ENCODE measurements around the gene NACA2.
"Not testable (repeated sequence)": the region's sequence is repeated elsewhere in the genome, so short reads cannot be mapped to it uniquely, and the experiment has no call there.

NACA2 gene

GRCh38 chr17:61598014-61598413, 7.0 kb upstream of the NACA2 start:
- no peak for DNase-seq

DNA sequence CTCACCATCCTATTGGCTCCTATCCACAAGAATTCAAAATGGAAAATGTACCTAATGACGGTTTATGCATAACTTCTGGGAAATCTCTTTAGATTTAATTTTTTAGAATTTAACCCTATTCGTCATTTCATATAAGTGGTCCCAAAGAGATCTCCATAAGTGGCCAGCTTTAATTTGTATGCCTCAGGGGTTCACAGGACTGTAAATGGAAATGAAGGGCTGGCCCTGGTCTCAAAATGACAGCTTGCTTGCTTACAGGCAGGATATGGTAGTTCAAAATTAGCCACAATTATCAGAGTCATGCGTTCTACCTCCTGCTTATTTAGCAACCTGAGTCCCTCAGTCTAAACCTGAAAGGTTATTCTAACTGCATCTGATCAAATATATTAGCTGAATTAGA, 6.6 kb upstream of the NACA2 start:
- DNase-seq, result no peak

GRCh38 chr17:61595418-61596186, 4.6 kb upstream of the NACA2 start:
- DNase-seq, result no peak

DNA sequence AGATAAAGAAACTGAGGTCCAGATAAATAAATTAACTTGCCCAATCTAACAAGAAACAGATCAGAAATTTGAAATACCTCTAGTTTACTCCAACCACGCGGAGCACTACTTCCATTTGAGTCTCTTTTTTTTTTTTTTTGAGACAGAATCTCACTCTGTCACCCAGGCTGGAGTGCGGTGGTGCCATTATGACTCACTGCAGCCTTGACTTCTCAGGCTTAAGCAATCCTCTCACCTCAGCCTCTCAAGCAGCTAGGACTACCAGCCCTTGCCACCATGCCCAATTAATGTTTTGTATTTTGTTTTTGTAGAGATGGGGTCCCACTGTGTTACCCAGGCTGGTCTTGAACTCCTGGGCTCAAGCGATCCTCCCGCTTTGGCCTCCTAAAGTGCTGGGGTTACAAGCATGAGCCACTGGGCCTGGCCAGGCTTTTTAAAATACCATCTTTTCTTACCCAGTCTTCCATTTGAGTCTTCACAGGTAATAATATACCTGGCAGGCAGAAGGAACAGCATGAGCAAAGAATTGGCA, 3.3 kb upstream of the NACA2 start:
- no peak for DNase-seq

DNA sequence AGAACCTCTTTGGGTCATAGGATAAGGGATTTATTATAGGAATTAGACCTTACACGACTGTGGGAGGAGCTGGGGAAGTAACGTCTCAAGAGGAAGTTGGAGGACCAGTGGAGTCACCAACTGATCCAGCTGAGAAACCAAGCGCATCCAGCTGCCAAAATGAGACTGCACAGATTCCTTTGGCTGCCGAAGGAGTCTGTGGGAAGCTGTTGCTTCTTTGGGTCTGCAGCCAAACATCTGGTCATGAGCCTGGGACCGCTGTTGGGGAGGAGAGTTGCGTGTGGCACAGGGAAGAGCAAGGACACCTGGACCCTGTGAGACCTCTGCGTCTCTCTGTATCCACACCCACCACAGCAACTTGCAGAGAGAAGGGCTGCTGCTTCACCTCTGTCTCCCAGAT, 2.4 kb upstream of the NACA2 start:
- no peak for DNase-seq

- no peak for DNase-seq
These were observed 911 bp upstream of the NACA2 start for GRCh38 chr17:61591930-61592329.

- DNase-seq, result no peak
These were observed 1.0 kb downstream of the NACA2 start for GRCh38 chr17:61589990-61590389.

DNA sequence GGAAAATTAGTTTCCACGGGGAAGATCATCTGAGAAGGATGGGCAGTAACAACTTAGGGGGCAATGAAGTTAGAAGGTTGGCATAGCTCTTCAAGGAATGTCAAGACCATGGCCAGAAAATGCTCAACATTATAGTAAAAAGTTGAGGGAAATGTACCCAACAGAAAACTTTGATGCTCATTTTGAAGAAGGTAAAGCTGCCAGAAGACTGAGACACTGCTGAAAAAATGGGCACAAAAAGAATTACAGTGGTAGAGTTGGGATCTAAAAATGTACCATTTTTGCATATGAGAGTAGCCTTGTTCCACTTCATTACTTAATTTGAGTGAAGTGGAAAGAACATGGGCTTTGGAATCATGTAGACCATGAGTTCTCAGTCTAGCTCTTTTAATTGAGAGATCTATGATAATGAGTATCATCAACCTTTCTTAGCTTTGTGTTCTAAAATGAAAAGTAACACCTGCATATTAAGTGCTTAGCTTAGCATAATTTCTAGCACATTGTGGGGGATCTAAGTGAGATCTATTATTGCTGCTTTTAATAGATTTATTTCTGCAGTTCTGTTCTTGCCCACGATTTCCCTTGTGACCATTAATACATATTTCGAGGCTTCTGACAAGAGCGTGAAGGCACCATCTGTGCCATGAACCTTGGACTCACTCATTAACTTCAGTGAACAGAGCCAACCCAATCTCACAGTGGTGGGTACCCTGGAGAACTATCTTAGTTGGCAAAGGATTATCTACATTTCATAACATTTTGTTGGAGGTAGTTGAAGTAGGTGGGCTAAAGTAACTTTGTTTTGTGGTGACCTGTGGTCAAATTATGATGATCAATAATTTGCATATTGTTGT, 3.0 kb downstream of the NACA2 start:
- no peak for DNase-seq

DNA sequence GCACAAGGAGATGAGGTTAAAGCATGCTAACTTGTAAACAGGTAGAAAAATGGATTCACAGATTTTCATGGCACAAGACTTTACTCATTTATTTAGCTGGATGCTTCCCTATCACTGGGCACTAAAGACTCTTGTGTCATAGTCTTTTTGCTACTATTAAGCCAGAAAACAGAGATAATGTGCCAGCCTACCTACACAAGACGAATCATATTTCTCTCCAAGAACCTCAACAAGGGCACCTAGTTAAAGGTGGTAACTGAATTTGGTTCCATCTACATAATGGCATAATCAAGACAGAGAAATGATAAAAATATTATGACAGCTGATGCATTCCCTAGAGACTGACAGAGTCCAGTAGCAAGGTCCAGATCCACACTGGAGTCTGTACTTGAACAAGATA, 3.8 kb downstream of the NACA2 start:
- no peak for DNase-seq

DNA sequence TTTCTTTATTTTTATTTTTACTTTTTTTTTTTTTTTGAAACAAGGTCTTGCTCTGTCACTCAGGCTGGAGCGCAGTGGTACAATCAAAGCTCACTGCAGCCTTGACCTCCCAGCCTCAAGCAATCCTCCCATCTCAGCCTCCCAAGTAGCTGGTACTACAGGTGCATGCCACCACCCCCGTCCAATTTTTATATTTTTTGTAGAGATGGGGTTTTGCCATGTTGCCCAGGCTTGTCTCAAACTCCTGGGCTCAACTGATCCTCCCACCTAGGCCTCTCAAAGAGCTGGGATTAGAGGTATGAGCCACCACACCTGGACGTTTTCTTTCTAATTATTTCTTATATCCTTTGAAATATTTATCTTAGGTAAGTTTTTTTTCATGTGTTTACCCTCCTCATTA, 4.4 kb downstream of the NACA2 start:
- DNase-seq, result not testable (repeated sequence)

DNA sequence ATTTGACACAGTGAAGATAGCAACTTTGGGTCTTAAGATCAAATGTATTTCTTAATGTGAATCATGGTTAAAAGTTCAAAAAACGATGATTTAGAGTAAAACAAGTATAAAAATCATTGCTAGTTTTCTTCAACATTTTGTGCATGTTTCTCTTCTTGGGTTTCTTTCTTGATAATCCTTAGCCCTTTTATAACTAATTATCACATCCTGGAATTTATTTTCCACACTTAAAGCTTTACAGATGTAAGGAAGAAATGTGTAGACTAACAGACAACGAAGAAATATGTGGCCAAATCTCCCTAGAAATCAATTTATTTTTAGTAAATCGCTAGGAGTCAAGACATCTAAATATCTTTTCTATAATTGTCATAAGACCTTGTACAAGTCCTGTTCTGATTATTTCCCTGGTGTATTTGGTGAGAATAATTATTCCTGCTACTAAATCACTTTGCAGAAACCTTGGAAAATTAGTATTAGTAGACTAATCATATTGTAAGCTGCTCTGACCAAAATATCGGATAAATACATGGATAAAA, 4.9 kb downstream of the NACA2 start:
- no peak for DNase-seq

DNA sequence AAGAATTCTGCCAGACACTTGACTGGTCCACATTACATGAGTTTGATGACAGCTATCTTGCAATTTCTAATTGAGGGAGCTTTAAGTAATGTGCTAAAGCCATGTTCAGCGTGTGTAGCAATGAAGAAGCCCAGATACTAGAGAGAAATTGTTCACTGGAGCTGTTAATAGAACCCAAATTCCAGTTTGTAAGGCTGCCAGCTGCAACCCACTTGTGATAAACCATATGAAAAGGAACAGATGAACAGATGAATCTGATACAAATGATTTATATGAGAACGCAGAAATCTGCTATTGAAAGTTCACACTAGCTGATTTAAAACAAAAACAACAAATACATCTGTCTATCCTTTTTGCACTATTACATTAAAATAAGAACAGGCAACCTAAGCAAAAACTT, 6.2 kb downstream of the NACA2 start:
- DNase-seq, result no peak

DNA sequence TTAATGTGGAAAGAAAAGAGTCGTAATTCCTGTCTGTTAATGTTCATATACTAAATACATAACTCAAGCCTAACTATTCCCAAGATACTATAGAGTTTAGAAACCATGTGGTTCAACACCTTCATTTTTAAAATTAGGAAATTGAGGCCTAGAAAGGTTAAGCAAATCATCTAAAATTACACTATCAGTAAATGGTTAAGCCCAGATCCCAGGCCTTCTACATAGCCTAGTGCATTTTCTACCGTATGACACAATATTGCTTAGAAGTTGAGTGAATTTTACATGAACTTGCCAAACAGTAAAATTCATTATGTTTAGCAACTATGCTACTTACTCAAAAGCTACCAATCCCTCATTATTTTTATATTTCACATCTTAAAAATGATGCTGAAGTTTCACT, 6.8 kb downstream of the NACA2 start:
- no peak for DNase-seq

GRCh38 chr17:61583660-61584264, 7.3 kb downstream of the NACA2 start:
- no peak for DNase-seq

DNA sequence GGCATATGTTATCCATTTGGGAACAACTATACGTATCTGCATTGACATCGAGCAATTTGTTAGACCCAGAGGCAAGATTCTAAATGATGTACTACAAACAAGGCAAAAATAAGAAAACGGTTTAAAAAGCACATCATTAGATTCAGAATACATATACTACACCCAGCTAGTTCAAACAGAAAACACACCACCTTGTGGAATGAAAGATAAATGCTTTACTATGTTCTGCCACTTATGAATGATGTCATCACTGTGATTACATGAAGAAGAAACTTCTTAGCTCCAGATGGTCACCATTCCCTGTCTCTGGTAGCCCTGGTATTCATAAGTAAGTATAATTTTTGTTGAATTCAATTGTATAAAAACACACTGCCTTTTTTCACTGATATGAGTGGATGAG, 7.8 kb downstream of the NACA2 start:
- DNase-seq, result no peak

GRCh38 chr17:61582593-61582992, 8.4 kb downstream of the NACA2 start:
- DNase-seq, result no peak

GRCh38 chr17:61581611-61582349, 9.2 kb downstream of the NACA2 start:
- DNase-seq, result no peak

DNA sequence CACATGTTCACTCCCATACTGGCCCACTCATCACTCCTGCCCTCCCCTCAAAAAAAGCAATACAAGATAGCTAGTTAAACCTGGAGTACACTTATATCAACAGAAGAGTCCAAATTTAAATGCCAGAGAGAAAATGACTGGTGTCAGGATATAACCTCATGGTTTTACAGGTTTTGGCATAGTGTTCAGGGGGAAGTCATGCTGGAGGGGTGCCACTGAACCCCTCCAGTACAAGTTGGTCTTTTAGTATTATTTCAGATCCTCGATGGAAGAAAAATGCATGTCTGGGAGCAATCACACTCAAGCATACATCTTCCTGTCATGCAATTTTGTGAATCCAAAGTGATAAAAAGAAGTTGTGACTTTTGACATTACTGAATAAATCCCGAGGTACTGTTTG, 10.5 kb downstream of the NACA2 start:
- no peak for DNase-seq

DNA sequence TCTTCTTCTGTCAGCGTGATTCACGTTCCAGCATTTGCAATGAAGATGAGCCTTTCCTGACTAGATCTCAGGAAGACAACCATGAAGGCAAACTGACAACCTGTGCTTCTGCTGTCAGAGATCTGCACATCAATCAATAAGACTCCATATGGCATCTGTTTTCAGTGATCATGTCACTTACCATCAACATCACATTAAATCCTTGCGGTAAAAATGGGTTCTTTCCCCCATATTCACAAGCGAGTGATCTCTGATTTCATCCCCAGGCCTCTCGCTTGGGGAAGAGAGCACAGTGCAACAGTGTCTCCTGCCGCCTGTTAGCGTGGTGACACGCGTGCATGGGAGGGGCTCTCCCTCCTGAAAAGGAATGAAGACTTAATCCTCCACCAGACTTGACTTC, 11.1 kb downstream of the NACA2 start:
- DNase-seq, result no peak

GRCh38 chr17:61579347-61579746, 11.7 kb downstream of the NACA2 start:
- DNase-seq, result no peak

- no peak for DNase-seq
These were observed 12.4 kb downstream of the NACA2 start for GRCh38 chr17:61578645-61579044.

DNA sequence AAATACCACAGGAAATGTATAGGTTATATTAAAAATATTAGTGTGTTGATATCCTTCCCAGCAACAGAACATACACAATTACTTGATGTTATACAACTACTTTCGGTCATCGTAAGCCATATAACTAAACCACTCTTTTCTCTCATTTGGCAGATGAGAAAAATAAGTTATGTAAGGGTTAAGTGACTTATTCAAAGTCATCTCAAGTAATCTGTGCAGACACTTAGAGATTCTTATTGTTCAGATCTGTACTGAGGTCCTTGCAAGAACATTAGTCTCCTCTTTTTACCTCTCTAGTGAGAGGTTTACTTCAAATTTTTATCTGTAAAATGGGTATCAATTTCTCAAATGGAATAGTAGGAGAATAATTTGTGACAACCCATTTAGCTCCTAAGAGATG, 15.0 kb downstream of the NACA2 start:
- DNase-seq, result no peak

Data from activated CD4-positive, alpha-beta T cell treated with anti-CD3 and anti-CD28 coated beads for 4 hours (primary cell).